Testis (tissue), 2 donors: ENCODE results near the gene GPHN.

Source experiments
- POLR2A ChIP-seq: fragments of 450-650 bp; IDR thresholded peaks from one replicate; pipeline ENCODE4 v1.6.1; 2017; ENCODE audit warnings: antibody characterized with exemption, mild to moderate bottlenecking, moderate library complexity
- TF ChIP-seq, protein P1 (sequence below), 3 experiments: fragments of 450-650 bp in 2 of 3; fragments of 200-600 bp in 1 of 3; sonication (generic) in 1 of 3; IDR thresholded peaks; one replicate each; pipeline ENCODE4 v1.5.1; 2016 to 2019; ENCODE audit warnings: antibody characterized with exemption in 3 of 3, mild to moderate bottlenecking in 2 of 3, moderate library complexity in 1 of 3

DNA sequence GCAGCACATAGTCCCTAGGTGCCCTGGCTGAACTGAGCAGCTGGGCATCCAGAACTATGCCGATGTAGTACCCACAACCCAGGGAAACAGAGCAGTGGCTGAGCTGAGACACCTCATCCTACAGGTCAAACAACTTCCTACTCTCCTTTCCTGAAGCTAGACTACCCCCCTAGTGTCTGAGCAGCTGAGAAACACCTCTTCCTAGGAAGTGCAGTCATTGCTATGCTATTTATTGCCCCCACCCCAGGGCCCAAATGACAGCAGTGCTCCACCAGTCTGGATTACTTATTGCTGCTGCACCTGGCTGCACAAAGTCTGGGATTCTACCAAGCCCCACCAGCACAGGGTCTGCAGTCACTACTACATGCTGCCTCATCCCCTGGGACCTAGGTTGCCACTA, 664.6 kb downstream of the GPHN start:
- TF ChIP-seq, protein P1, sequence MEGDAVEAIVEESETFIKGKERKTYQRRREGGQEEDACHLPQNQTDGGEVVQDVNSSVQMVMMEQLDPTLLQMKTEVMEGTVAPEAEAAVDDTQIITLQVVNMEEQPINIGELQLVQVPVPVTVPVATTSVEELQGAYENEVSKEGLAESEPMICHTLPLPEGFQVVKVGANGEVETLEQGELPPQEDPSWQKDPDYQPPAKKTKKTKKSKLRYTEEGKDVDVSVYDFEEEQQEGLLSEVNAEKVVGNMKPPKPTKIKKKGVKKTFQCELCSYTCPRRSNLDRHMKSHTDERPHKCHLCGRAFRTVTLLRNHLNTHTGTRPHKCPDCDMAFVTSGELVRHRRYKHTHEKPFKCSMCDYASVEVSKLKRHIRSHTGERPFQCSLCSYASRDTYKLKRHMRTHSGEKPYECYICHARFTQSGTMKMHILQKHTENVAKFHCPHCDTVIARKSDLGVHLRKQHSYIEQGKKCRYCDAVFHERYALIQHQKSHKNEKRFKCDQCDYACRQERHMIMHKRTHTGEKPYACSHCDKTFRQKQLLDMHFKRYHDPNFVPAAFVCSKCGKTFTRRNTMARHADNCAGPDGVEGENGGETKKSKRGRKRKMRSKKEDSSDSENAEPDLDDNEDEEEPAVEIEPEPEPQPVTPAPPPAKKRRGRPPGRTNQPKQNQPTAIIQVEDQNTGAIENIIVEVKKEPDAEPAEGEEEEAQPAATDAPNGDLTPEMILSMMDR (IDR thresholded peaks at IDR 0.05): no peak
- TF ChIP-seq POLR2A: no peak
